ENCODE data around the gene MT1A.

MT1A gene

DNA sequence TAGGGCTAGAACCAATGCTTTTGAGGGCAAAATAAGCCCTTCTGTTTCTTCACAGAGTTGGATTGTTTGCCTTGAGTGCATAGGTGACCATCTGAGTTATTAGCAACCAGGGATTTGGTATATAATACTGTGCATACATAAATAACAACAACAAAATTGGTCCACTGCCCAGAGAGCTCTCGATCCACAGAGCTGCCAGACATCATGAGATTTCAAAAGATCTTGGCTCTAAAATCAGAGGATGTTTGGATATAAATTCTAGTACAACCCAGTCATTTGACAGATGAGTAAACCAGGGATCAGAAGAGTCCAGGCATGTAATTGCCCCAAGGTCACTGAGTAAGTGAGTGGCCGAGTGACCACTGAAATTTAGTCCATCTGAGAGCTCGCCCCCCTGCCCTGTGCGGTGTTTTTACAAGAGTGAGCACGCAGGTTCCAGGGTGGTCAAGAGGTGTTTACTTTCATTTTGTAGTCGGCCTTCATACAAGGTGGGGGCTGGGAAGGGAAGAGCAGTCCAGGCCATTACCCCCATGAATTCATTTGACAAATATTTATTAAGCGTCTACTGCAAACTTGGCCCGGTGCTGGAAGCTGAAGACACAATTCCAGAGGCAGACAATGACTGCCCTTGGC is 31.9 kb upstream of the MT1A start:
- H4K20me1 ChIP-seq (ENCODE audit: insufficient read depth, low read length): no peaks in the 10 kb centered on the region
- no peak for TF ChIP-seq CTCF (IDR thresholded peaks at IDR 0.05; ENCODE audit: borderline replicate concordance, extremely low read depth, low read length, poor library complexity, severe bottlenecking)
- TF ChIP-seq EZH2 (IDR thresholded peaks at IDR 0.05; ENCODE audit: borderline replicate concordance, low read depth, low read length, severe bottlenecking): no peak
- H3K4me3 ChIP-seq (ENCODE audit: low read depth in 1 of 2, low read length in 2 of 2): no peak overlapping the region
- no peaks in the 10 kb centered on the region for H3K27me3 ChIP-seq (ENCODE audit: insufficient read depth, low read length, poor library complexity)
- DNase-seq: no peak
- no peaks in the 10 kb centered on the region for H3K79me2 ChIP-seq (ENCODE audit: insufficient read depth, low read length)
- peaks cover 41% of the 10 kb centered on the region for H3K4me1 ChIP-seq (ENCODE audit: insufficient read depth, low read length)
- H3K27ac ChIP-seq (ENCODE audit: low read length): no peak overlapping the region
- no peak overlapping the region for H3K4me2 ChIP-seq (ENCODE audit: insufficient read depth, low read length)
- no peak overlapping the region for H3K9ac ChIP-seq (ENCODE audit: low read depth, low read length)
- H2AFZ ChIP-seq (ENCODE audit: low read depth, low read length): no peak overlapping the region
- no peaks in the 10 kb centered on the region for H3K9me3 ChIP-seq (ENCODE audit: insufficient read depth, low read length, severe bottlenecking)
- no peak for ATAC-seq (ENCODE audit: insufficient read depth, low read depth)
- H3K36me3 ChIP-seq (ENCODE audit: insufficient read depth, low read length): no peaks in the 10 kb centered on the region

DNA sequence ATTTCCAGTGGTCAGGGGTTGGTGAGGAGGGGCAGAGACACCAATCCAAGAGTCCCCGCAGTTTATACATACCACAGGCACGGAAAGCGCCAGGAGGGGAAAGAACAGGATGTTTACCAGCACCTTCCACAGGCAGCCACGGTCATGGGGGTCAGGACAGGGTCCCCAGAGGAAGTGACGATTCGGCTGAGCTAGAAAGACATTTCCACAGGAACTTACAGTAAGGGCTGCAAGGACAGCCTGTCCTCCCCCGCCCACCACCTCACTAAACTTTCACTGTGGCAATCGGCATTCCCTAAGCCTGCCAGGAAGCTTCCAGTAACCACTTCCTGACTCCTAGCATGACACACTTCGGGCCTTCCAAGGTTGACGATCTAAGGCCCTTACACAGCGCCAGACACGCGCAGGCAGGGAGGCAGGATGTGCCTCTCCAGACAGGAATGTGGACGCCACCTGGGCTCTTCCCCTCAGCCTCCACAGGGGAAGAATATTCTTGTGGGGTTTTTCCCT is 31.3 kb upstream of the MT1A start:
- no peak overlapping the region for H3K4me3 ChIP-seq (ENCODE audit: low read depth in 1 of 2, low read length in 2 of 2)
- TF ChIP-seq EZH2 (IDR thresholded peaks at IDR 0.05; ENCODE audit: borderline replicate concordance, low read depth, low read length, severe bottlenecking) (no peak), CTCF (IDR thresholded peaks at IDR 0.05; ENCODE audit: borderline replicate concordance, extremely low read depth, low read length, poor library complexity, severe bottlenecking) (no peak)
- H3K4me2 ChIP-seq (ENCODE audit: insufficient read depth, low read length): no peak overlapping the region; the same call in 1 of the 2 replicates
- peak overlapping the region; percentile 87; the same call in 1 of the 2 replicates for H3K27ac ChIP-seq (ENCODE audit: low read length)
- H3K9ac ChIP-seq (ENCODE audit: low read depth, low read length): no peak overlapping the region
- no peaks in the 10 kb centered on the region for H3K27me3 ChIP-seq (ENCODE audit: insufficient read depth, low read length, poor library complexity)
- DNase-seq: no peak
- H2AFZ ChIP-seq (ENCODE audit: low read depth, low read length): peak overlapping the region; percentile 88; the same call in 1 of the 2 replicates
- H3K36me3 ChIP-seq (ENCODE audit: insufficient read depth, low read length): no peaks in the 10 kb centered on the region
- no peak for ATAC-seq (ENCODE audit: insufficient read depth, low read depth)
- H3K9me3 ChIP-seq (ENCODE audit: insufficient read depth, low read length, severe bottlenecking): no peaks in the 10 kb centered on the region
- H3K4me1 ChIP-seq (ENCODE audit: insufficient read depth, low read length): peaks cover 41% of the 10 kb centered on the region
- H3K79me2 ChIP-seq (ENCODE audit: insufficient read depth, low read length): no peaks in the 10 kb centered on the region
- no peaks in the 10 kb centered on the region for H4K20me1 ChIP-seq (ENCODE audit: insufficient read depth, low read length)

DNA sequence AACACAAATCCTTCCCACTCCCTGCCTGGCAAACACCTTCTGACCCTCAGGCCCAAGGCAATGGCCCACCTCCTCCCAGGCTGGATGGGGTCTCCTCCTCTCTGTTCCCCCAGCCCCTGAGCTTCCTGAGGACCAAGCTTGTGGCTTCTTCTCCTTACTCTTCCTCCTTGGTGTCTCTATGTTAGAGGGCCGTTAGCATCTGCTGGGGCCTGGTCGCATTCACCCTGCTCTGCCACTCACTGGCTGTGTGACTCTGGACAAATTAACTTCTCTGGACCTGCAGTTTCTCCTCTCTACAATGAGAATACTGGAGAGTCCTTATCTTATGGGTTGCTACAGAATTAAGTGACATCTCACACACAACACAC is 30.8 kb upstream of the MT1A start:
- no peaks in the 10 kb centered on the region for H3K9me3 ChIP-seq (ENCODE audit: insufficient read depth, low read length, severe bottlenecking)
- no peaks in the 10 kb centered on the region for H3K79me2 ChIP-seq (ENCODE audit: insufficient read depth, low read length)
- H3K9ac ChIP-seq (ENCODE audit: low read depth, low read length): peak overlapping the region; percentile 63
- TF ChIP-seq CTCF (IDR thresholded peaks at IDR 0.05; ENCODE audit: borderline replicate concordance, extremely low read depth, low read length, poor library complexity, severe bottlenecking) (no peak), EZH2 (IDR thresholded peaks at IDR 0.05; ENCODE audit: borderline replicate concordance, low read depth, low read length, severe bottlenecking) (no peak)
- peak overlapping the region; percentile 89 for H3K4me2 ChIP-seq (ENCODE audit: insufficient read depth, low read length)
- ATAC-seq (ENCODE audit: insufficient read depth, low read depth) (no peak), DNase-seq (no peak)
- no peaks in the 10 kb centered on the region for H3K27me3 ChIP-seq (ENCODE audit: insufficient read depth, low read length, poor library complexity)
- peak overlapping the region in 1 of 2 experiments; percentile 70; a peak in 2 of 4 replicates for H3K4me3 ChIP-seq (ENCODE audit: low read depth in 1 of 2, low read length in 2 of 2)
- no peaks in the 10 kb centered on the region for H3K36me3 ChIP-seq (ENCODE audit: insufficient read depth, low read length)
- no peaks in the 10 kb centered on the region for H4K20me1 ChIP-seq (ENCODE audit: insufficient read depth, low read length)
- H2AFZ ChIP-seq (ENCODE audit: low read depth, low read length): peak overlapping the region; percentile 88
- H3K27ac ChIP-seq (ENCODE audit: low read length): peak overlapping the region; percentile 87
- H3K4me1 ChIP-seq (ENCODE audit: insufficient read depth, low read length): peaks cover 41% of the 10 kb centered on the region
